ENCODE measurements around the gene ZNF821.

Gene ZNF821

GRCh38 chr16:71885261-71885650, 1.3 kb upstream of the ZNF821 start:
- peaks cover 8% of the 10 kb centered on the region for H3K36me3 Mint-ChIP-seq (ENCODE audit: low read depth)
- H3K27ac Mint-ChIP-seq: peak overlapping the region; percentile 91
- H3K4me1 Mint-ChIP-seq: peaks cover 37% of the 10 kb centered on the region
- peak overlapping the region; percentile 96 for H3K4me3 Mint-ChIP-seq
- no peak for TF ChIP-seq CTCF (IDR thresholded peaks at IDR 0.05)
- peaks cover 3% of the 10 kb centered on the region for H3K27me3 Mint-ChIP-seq (ENCODE audit: low read depth, poor library complexity)
- H3K9me3 Mint-ChIP-seq: no peaks in the 10 kb centered on the region
- no peak for DNase-seq

GRCh38 chr16:71883168-71883848, 674 bp downstream of the ZNF821 start:
- DNase-seq: peak; percentile 71
- H3K27me3 Mint-ChIP-seq (ENCODE audit: low read depth, poor library complexity): peaks cover 3% of the 10 kb centered on the region
- H3K36me3 Mint-ChIP-seq (ENCODE audit: low read depth): peaks cover 25% of the 10 kb centered on the region
- TF ChIP-seq CTCF (IDR thresholded peaks at IDR 0.05): no peak
- peaks cover 42% of the 10 kb centered on the region for H3K4me1 Mint-ChIP-seq
- H3K4me3 Mint-ChIP-seq: peak overlapping the region; percentile 91
- H3K9me3 Mint-ChIP-seq: no peaks in the 10 kb centered on the region
- peak overlapping the region; percentile 96 for H3K27ac Mint-ChIP-seq

GRCh38 chr16:71882505-71883167, 1.3 kb downstream of the ZNF821 start:
- H3K9me3 Mint-ChIP-seq: no peaks in the 10 kb centered on the region
- peaks cover 42% of the 10 kb centered on the region for H3K4me1 Mint-ChIP-seq
- H3K4me3 Mint-ChIP-seq: peak overlapping the region; percentile 91
- H3K27ac Mint-ChIP-seq: peak overlapping the region; percentile 96
- TF ChIP-seq CTCF (IDR thresholded peaks at IDR 0.05): peak; percentile 89
- peak; percentile 77 for DNase-seq
- H3K36me3 Mint-ChIP-seq (ENCODE audit: low read depth): peaks cover 32% of the 10 kb centered on the region
- peaks cover 3% of the 10 kb centered on the region for H3K27me3 Mint-ChIP-seq (ENCODE audit: low read depth, poor library complexity)

GRCh38 chr16:71880176-71880575, 3.8 kb downstream of the ZNF821 start:
- TF ChIP-seq CTCF (IDR thresholded peaks at IDR 0.05): no peak
- no peaks in the 10 kb centered on the region for H3K9me3 Mint-ChIP-seq
- H3K36me3 Mint-ChIP-seq (ENCODE audit: low read depth): peaks cover 48% of the 10 kb centered on the region

GRCh38 chr16:71878911-71879310, 5.1 kb downstream of the ZNF821 start:
- DNase-seq: no peak
- Mint-ChIP-seq H3K9me3 (no peaks in the 10 kb centered on the region), H3K27me3 (ENCODE audit: low read depth, poor library complexity) (no peaks in the 10 kb centered on the region), H3K27ac (no peak overlapping the region), H3K36me3 (ENCODE audit: low read depth) (peaks cover 54% of the 10 kb centered on the region), H3K4me3 (no peak overlapping the region), H3K4me1 (peaks cover 31% of the 10 kb centered on the region)
- no peak for TF ChIP-seq CTCF (IDR thresholded peaks at IDR 0.05)

More at GRCh38 chr16:71880176-71880575, 3.8 kb downstream of the ZNF821 start:
- no peak overlapping the region for H3K4me3 Mint-ChIP-seq
- no peak overlapping the region for H3K27ac Mint-ChIP-seq
- H3K4me1 Mint-ChIP-seq: peaks cover 38% of the 10 kb centered on the region
- H3K27me3 Mint-ChIP-seq (ENCODE audit: low read depth, poor library complexity): no peaks in the 10 kb centered on the region
- DNase-seq: no peak

Measured in nephron progenitor cell (in vitro differentiated cells).